SH-SY5Y (cell line): ENCODE measurements around the gene MDH1B.

Experiments
- GATA2 ChIP-seq: IDR thresholded peaks from 2 replicates; pipeline ENCODE4 v1.6.1; 2011; ENCODE audit warnings: mild to moderate bottlenecking, low read depth, low read length
- GATA3 ChIP-seq: IDR thresholded peaks from 2 replicates; pipeline ENCODE4 v1.6.1; 2011; ENCODE audit warnings: low read depth, mild to moderate bottlenecking, low read length, moderate library complexity

The MDH1B gene

DNA sequence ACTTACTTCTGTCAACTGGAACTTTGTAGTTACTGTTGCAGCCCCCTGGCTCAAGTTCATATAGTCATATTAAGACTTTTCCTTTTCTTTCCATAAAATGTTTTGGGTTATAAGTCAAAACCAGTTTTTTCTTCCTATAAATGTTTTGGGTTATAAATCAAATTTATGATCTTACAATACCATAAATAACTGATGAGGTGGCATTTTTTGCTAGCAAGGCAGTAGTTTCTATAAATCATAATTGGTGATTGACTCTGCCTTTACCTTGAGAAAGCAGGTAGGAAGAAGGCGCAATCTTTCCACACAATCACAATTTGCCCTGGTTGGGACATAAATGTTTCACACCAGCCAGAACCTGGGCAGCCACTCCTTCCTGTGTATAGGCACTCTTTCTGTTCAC, 41.8 kb downstream of the MDH1B start:
- TF ChIP-seq GATA3 (no peak), GATA2 (no peak)

DNA sequence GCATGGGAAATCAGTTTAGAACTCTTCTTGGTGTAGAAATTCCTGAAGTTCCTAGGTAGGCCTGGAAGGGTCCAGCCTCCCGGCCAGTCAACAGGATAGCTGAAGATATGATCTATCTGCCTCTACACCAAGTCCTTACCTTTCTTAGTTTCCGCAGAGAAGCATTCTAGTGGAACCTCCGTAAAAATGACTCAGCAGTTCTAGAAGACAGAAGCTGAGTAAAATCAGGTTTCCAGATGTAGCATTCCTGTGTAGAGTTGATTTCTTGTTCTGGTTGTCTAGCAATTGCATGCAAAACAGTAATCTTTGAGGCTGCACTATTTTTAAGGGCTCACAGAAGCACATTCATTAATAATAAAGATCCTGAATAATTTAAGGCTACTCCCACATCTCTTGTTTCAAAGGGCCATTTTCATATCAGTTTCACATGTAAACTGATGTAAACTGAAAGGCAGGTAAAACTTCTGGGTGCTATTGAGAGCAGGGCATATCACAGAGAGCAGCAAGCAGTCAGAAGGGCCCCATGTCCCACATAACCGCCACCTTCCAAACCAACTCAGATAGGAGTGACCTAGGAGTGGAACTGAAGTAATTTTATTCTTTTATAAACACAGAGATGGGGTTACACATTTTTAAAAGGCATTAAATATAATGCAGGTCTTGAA, 43.7 kb downstream of the MDH1B start:
- no peak for TF ChIP-seq GATA2
- TF ChIP-seq GATA3: no peak

DNA sequence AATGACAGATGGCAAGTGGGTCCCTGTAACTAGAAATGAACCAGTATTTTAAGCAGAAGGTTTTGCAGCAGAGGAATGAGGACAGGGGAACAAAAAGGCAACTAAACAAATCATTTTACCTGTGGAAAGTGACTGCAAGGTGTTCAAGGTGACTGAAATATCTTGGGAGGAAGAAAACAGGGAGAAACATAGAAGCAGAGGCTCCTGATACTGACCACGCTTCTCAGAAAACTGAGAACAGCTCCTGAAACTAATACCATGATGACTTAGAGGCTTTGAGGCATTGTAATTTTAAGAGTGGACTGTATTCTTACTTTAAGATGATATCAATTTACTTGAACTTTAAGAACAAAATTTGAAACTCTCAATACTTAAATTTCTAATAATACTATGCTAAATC, 46.8 kb downstream of the MDH1B start, which contains the start of gene DYTN:
Gene DYTN, minus strand, starts transcription at position 101 of the 400 bp plus-strand sequence. CDS start 117 bp downstream, outside the sequence.
- TF ChIP-seq GATA3: no peak
- no peak for TF ChIP-seq GATA2

DNA sequence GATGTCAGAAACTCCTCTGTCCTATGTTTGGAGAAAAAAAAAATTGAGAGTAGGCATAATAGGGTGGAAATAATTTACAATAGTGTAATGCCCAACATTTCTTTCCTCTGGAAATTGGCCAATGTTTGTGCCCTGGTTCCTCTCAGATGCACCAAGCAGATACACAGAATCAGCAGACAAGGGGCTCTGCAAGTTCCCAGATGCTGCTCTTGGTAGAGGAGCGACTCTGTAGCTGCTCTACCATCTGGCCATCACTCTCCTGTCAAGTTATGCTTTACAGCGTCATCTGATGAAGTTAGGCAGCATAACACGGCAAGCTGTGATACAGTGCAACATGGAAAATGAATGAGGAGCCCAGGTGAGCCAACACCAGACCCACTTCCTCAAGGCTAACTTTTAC, 48.5 kb downstream of the MDH1B start:
- TF ChIP-seq GATA3: peak; percentile 76
- TF ChIP-seq GATA2: peak; percentile 98

DNA sequence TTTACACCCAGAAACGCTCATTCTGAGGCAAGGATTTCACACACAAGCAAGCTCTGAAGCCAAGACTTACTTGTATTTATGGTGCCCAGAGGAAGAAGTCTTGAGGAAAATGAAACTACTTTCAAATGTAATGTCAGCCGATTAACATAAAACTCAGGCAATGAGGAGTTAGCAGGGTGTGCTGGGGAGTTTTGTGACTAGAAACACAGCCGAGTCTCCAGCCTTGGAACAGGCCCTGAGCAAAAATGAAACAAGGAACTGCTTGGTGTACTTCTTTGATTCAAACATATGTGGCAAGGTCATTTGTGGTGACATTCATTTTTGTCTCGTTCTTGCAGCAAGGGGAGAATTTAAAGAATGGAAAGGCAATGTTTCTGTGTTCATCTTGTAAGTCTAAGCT, 51.4 kb downstream of the MDH1B start:
- TF ChIP-seq GATA3 (no peak), GATA2 (no peak)

DNA sequence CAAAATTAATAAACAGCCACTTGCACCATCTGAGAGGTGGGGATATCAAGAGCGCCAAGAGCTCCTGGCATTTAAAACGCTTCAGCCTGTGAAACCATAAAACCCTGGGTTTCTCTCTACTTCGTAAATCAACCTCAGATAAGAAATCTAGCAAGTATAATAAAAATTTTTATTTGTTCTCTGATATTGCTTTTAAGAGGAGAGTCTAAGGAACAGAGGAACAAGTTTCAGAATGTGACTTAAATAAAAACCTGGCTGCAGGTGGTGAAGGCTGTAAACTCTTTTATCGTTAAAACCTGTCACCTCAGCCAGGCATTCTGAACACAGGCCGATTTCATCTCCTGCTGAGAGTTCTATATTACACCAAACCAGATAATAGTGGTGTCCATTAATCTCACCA, 56.8 kb downstream of the MDH1B start:
- no peak for TF ChIP-seq GATA2
- no peak for TF ChIP-seq GATA3

DNA sequence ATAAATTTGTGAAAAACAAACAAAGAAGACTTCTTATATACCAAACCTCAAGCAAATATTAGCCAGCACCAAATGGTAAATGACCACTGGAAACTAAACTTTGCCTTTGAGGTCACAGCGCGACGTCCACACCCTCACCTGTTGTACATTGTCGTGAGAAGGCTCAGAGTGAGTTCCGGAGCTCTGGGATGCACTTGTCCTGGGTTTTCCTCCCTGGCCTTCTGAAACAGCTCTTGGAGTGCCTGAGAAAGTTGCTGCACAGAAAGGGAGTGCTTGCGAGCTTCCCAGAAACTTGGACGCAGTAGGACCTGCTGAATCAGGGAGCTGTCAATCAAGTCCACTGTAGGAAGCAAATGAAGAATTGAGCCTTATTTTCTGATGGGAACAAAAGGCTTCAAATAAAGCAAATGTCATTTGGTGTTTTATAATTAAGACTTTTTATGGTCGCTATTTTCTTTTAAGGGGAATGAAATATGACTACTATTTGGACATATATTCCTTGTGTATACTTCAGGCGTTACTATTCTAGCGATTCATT, 57.9 kb downstream of the MDH1B start:
- TF ChIP-seq GATA2 (no peak), GATA3 (no peak)

DNA sequence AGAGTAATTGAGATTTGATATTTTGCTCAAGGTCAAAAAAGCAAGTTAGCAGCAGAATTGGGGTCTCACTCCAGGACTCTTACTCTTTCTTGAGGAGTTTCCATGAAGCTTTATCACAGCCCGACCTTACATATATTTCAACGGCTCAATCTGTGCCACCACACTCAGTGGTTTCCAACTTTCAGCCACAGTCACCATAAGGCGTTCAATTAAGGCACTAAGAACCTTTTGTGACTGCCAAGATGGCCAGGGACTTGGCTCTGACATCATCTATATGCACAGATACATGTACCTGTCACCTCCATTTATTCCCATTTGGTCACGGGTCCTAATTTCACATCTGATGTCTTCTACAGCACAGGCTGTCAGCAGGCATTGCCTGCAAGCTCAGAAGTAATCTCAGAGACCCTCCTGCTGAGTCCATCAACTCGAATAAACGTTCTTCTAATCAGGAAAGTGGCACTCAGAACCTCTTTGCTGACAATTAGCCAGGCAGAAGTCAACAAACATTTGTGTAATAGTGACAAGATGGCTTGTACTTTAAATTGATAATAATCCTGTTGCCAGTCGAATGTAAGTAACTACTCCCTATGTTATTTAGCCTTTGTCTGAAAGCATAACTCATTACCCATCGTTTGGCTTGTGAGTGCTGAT, 63.0 kb downstream of the MDH1B start:
- no peak for TF ChIP-seq GATA3
- TF ChIP-seq GATA2: no peak

DNA sequence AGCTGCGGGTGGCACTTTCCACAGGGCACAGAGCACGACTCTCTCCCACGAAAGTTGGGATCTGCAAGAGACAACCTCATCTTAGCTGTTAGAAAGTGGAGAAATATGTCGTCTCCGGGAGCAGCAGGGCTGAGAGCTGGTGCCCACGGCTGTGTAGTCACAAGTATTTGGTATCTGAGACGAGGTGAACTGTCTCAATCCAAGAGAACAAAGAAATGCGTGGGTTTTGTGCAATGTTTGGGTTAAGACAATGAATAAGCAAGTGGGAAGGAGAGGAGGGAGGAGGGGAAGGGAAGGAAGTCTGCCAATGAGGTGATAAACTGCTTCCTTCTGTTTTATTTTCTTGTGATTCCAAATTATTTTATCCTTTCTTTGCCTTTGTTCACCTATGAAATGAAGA, 65.0 kb downstream of the MDH1B start:
- TF ChIP-seq GATA2 (no peak), GATA3 (no peak)

DNA sequence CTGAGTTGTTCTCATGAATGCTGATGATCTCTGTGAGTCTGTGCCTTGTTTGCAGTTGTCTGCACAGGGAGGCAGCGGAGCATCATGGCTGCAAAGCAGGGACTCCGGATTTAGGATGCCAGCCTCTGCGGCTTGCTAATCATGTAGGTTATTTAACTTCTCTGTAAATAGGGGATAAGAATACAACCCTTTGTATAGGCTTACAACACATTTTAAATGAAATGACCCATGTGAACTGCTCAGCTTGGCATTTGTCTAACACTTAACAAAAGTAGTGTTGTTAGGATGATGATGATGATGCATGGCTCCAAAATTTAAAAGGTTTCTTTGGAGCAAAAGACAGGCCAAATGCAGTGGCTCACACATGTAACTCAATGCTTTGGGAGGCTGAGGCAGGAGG, 66.3 kb downstream of the MDH1B start:
- TF ChIP-seq GATA3 (no peak), GATA2 (no peak)

DNA sequence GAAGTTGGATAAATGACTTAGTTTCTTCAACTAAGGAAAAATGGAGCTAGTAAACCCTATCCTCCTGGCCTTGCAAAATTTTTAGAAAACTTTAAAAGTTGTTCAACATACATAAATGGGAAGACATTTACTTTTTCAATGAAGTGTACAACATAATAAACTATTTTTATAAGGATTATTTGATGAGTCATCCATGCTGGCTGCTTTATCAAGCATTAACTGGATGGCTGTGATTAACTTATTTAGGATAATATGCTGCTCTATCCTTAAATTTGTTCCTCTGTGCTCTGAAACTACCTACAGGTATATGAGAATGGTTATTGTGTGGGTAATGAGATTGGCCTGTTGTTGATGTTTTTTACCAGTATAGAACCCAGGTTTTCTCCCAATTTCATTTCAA, 68.2 kb downstream of the MDH1B start:
- TF ChIP-seq GATA2: no peak
- TF ChIP-seq GATA3: no peak

DNA sequence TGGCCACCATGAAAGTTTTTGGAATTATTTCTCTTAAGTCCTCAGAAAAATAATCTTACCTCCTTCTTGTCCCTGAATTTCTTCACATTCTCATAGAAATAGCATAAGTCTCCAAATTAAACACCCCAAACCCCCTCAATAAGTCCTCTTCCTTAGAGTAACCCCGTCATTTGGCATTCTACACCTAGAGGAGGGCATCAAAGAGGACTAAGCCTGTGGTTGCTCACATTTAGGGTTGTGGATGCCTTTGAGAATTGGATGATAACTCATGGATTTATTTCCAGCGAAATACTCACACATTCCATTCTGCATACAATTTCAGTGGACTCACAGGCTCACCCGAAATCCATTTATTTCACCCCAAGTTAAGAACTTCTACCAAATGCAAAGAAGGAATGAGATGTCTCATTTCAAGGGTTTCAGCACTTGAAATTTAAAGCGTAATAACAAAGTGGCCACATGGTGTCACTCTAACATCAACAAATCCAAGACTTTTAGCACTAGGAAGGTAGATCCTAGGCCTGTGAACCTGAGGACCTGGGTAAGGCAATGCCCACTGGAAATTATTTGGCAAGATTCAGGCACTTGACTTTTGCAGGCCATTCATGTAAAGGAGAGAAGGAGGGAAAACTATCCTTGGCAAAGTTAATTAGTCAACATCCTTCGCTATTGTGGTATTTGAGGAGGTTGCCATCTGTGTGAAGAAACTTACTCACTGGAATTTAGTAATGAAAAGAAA, 71.6 kb downstream of the MDH1B start:
- TF ChIP-seq GATA3: no peak
- TF ChIP-seq GATA2: no peak

DNA sequence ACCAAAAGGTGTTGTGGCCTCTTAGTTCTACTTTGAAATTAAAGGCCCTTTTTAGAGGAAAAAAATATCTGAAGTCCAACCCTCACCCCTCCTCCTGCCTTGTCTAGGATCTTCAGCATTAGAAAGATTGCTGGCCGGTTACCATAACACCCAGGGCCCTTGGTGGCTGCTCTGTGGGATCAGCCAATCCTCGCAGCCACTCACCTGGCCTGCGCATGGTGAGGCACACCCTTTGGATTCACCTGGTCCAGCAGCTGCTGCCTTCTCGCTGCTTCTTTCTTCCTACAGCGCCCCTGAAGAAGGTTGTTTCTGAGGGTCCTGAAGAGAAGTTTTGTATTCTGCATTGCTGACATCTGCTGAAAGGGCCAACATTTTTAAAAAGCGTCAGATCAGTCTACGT, 72.2 kb downstream of the MDH1B start:
- no peak for TF ChIP-seq GATA3
- TF ChIP-seq GATA2: no peak

DNA sequence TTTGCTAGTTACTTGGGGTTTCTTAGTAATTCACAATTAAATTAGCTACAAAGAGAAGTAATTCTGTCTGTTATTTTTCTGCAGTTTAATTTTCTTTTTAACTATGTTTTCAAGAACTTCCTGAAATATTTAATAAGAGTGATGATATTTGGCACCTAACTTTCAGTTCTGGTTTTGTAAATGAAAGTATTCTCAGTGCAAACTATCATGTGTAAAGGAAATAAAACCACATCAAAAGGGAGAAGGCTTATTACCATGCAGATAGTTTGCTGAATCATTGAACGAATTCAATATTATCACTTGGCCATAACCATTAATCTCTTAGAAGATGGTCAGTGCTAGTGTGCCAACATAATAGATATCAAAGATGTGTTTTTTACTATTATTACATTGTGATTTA, 76.1 kb downstream of the MDH1B start:
- no peak for TF ChIP-seq GATA3
- TF ChIP-seq GATA2: no peak

DNA sequence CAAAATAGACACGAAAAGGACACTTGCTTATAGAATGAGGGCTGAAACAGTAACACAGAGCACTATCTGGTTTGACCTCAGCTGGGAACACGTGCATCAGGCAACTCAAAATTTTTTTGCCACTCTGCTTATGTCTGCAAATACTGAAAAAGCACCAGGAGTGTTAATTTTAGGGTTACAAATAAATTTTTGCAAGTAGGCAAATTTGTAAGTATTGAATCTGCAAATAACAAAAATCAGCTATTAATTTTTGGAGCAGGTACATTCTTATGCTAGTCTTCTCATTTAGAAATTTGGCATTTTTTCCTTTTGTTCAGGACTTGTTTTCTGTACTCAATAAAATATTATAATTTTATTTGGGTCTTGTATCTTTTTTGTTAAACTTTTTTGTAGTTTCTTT, 76.7 kb downstream of the MDH1B start:
- TF ChIP-seq GATA3 (no peak), GATA2 (no peak)
